ENCODE results near the gene GRIK5.

DNA sequence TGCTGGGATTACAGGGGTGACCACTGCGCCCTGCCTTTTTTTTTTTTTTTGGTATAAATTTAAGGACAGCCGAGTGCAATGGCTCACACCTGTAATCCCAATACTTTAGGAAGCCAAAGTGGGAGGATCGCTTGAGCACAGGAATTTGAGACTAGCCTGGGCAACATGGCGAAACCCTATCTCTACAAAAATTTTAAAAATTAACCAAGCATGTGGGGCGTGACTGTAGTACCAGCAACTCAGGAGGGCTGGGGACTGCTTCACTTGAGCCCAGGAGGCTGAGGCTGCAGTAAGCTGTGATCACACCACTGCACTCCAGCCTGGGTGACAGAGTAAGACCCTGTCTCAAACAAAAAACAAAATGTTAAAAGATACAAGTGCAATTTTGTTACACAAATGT, 27.5 kb upstream of the GRIK5 start:
- TF ChIP-seq, protein P1, sequence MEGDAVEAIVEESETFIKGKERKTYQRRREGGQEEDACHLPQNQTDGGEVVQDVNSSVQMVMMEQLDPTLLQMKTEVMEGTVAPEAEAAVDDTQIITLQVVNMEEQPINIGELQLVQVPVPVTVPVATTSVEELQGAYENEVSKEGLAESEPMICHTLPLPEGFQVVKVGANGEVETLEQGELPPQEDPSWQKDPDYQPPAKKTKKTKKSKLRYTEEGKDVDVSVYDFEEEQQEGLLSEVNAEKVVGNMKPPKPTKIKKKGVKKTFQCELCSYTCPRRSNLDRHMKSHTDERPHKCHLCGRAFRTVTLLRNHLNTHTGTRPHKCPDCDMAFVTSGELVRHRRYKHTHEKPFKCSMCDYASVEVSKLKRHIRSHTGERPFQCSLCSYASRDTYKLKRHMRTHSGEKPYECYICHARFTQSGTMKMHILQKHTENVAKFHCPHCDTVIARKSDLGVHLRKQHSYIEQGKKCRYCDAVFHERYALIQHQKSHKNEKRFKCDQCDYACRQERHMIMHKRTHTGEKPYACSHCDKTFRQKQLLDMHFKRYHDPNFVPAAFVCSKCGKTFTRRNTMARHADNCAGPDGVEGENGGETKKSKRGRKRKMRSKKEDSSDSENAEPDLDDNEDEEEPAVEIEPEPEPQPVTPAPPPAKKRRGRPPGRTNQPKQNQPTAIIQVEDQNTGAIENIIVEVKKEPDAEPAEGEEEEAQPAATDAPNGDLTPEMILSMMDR (conservative IDR thresholded peaks at IDR 0.05; ENCODE audit: low read length): no peak
- no peak for TF ChIP-seq EZH2phosphoT487 (IDR thresholded peaks at IDR 0.05; ENCODE audit: borderline replicate concordance, low read depth, low read length)

All from OCI-LY7 (cell line).